Fibroblast of peridontal ligament (primary cell): ENCODE measurements around the gene HID1.
"Not testable (repeated sequence)": the region's sequence is repeated elsewhere in the genome, so short reads cannot be mapped to it uniquely, and the experiment has no call there.

ENCODE experiments used
- DNase-seq: peaks from one replicate; pipeline ENCODE4 v3.0.0-alpha.2; 2010; ENCODE audit errors: extremely low read depth

The HID1 gene

GRCh38 chr17:74999523-74999922 lies 27.0 kb upstream of the HID1 start:
- DNase-seq = no peak

- DNase-seq = no peak
Observed at GRCh38 chr17:74998783-74999182, 26.2 kb upstream of the HID1 start.

GRCh38 chr17:74995847-74996246 lies 23.3 kb upstream of the HID1 start:
- no peak for DNase-seq

GRCh38 chr17:74994440-74994839 lies 21.9 kb upstream of the HID1 start:
- peak; percentile 67 for DNase-seq

GRCh38 chr17:74992223-74992622 lies 19.7 kb upstream of the HID1 start:
- DNase-seq = no peak

GRCh38 chr17:74990581-74991105 lies 18.1 kb upstream of the HID1 start:
- DNase-seq = no peak

- peak; percentile 70 for DNase-seq
Observed at GRCh38 chr17:74987909-74988711, 15.6 kb upstream of the HID1 start.

GRCh38 chr17:74987418-74987908 lies 14.9 kb upstream of the HID1 start, which contains the start of gene CDR2L:
CDR2L (plus strand) TSS chr17:74987632; CDS start chr17:74988044, 412 bp downstream.
- DNase-seq = peak; percentile 87

- DNase-seq = no peak
Observed at GRCh38 chr17:74986206-74986576, 13.6 kb upstream of the HID1 start.

- DNase-seq = peak; percentile 11
Observed at GRCh38 chr17:74982663-74983313, 10.2 kb upstream of the HID1 start.

- peak; percentile 40 for DNase-seq
Observed at GRCh38 chr17:74981979-74982662, 9.6 kb upstream of the HID1 start.

- no peak for DNase-seq
Observed at GRCh38 chr17:74981318-74981978, 8.9 kb upstream of the HID1 start.

- DNase-seq = no peak
Observed at GRCh38 chr17:74979408-74980146, 7.0 kb upstream of the HID1 start.

- no peak for DNase-seq
Observed at GRCh38 chr17:74978240-74978639, 5.7 kb upstream of the HID1 start.

- DNase-seq = no peak
Observed at GRCh38 chr17:74977802-74978201, 5.2 kb upstream of the HID1 start.

GRCh38 chr17:74975943-74976342 lies 3.4 kb upstream of the HID1 start:
- DNase-seq = no peak

GRCh38 chr17:74972973-74973328 lies 392 bp upstream of the HID1 start:
- no peak for DNase-seq

- no peak for DNase-seq
Observed at GRCh38 chr17:74971842-74972106, 785 bp downstream of the HID1 start.

GRCh38 chr17:74971069-74971841 lies 1.3 kb downstream of the HID1 start:
- no peak for DNase-seq

- no peak for DNase-seq
Observed at GRCh38 chr17:74970395-74970794, 2.2 kb downstream of the HID1 start.

GRCh38 chr17:74969501-74969900 lies 3.1 kb downstream of the HID1 start:
- not testable (repeated sequence) for DNase-seq
